Mononuclear cell (primary cell): ENCODE results near the gene TMEM248. TPM values are rescaled to one million over a fixed set of nuclear protein-coding genes. Genes with fewer than 3 reads are reported as not detected.
"Not testable (repeated sequence)": the region's sequence is repeated elsewhere in the genome, so short reads cannot be mapped to it uniquely, and the experiment has no call there.

ENCODE experiments used
- H3K27me3 ChIP-seq: 2 replicates; pipeline ENCODE4 v1.6.0; 2011; ENCODE audit warnings: low read length, control low read depth; ENCODE audit not compliant: insufficient read depth
- H3K4me1 ChIP-seq: 2 replicates; pipeline ENCODE4 v1.5.1; 2011; ENCODE audit warnings: mild to moderate bottlenecking, low read length, control low read depth; ENCODE audit not compliant: insufficient read depth
- H3K4me3 ChIP-seq: 2 replicates; pipeline ENCODE4 v1.5.1; 2011; ENCODE audit warnings: mild to moderate bottlenecking, low read length, moderate library complexity
- H3K9me3 ChIP-seq: 2 replicates; pipeline ENCODE4 v1.5.1; 2011; ENCODE audit warnings: low read depth, mild to moderate bottlenecking, control low read depth, low read length
- total RNA-seq: library from RNA; depleted of rRNA; stranded (reverse); fragments of >200 nt; gene quantifications from one replicate; pipeline ENCODE4 v1.2.3, GENCODE V29; 2012

Gene TMEM248
- total RNA-seq, 1 donor = 82.9 TPM

DNA sequence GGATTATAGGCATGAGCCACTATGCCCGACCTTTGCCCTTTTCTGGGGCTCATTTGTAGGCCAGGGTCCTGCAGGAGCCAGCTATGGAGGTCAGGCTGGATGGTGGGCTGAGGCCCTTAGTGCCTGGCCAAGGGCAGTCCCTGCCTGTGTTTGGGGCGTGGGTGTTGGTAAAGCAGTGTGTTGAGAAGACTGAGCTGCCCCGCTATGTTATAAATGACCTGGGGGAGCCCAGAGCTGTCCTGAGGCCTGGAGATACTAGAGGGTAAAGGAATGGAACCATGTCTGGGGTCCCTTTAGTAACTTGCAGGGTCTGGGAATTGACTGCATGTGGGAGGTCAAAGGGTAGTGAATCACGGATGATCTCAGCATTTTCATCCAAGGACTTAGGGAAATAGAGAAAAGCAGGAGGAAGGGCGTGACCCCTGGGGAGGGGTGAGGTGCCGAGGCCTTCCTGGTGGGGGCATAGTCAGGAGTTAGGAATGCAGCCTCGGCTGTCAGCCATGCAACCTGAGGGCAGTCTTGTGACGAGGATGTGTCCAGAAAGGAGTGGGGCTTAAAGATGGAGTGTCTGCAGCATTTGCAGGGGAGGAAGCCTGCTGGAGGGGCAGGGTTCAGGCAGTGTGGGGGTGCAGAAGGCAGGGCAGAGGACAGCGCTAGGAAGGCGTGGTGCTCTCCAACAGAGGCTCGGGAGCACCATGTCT, 31.5 kb downstream of the TMEM248 start:
- Histone ChIP-seq H3K4me3 (no peak overlapping the region), H3K27me3 (no peaks in the 10 kb centered on the region), H3K9me3 (no peaks in the 10 kb centered on the region), H3K4me1 (no peaks in the 10 kb centered on the region)

DNA sequence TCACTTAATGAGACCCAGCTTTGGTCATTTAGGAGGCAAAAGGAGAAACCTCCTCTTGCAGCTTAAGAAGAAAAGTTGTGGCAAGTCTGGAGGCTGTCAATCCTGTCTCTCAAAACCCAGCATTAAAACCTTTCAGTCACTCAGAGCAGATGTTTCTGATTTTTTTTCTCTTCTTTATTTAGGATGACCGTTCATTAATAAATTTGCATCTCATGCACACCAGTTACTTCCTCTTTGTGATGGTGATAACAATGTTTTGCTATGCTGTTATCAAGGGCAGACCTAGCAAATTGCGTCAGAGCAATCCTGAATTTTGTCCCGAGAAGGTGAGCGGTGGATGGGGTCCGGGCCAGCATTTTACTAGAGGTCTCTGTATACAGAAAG, 32.0 kb downstream of the TMEM248 start:
- H3K9me3 ChIP-seq = no peaks in the 10 kb centered on the region
- no peak overlapping the region for H3K4me3 ChIP-seq
- no peaks in the 10 kb centered on the region for H3K4me1 ChIP-seq
- H3K27me3 ChIP-seq = no peaks in the 10 kb centered on the region

DNA sequence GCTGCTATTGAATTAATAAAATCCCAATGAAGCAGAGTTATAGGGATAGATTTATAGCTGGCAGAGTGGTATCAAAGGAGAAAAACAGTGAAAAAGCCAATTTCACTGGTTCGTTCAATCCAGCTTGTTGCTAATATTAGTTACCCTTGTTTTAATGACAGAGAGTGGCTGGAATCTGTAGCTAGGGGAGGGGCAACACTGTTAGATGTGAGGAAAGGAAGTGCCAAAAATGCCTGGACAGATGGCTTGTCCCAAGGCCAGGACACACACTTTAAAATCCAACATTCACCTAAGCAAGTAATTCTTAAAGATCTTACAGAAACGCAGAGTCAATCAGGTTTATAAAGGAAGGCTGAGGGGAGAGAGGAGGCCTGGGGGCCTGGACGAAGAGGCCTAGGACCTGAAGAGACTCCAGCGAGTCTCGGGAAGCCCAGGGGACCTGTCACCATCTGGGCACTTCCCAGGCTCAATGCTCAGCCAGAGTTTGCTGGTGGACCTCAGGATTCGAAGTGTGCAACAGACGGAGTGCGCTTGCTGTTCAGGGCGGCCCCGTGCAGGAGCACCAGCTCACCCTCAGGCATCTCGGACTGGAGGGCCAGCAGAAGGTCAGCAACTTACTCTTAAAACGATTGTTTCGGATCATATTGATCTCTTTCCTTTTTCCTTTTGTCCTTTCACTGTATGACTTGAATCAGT, 36.7 kb downstream of the TMEM248 start:
- no peaks in the 10 kb centered on the region for H3K9me3 ChIP-seq
- no peaks in the 10 kb centered on the region for H3K27me3 ChIP-seq
- no peak overlapping the region for H3K4me3 ChIP-seq
- no peaks in the 10 kb centered on the region for H3K4me1 ChIP-seq

DNA sequence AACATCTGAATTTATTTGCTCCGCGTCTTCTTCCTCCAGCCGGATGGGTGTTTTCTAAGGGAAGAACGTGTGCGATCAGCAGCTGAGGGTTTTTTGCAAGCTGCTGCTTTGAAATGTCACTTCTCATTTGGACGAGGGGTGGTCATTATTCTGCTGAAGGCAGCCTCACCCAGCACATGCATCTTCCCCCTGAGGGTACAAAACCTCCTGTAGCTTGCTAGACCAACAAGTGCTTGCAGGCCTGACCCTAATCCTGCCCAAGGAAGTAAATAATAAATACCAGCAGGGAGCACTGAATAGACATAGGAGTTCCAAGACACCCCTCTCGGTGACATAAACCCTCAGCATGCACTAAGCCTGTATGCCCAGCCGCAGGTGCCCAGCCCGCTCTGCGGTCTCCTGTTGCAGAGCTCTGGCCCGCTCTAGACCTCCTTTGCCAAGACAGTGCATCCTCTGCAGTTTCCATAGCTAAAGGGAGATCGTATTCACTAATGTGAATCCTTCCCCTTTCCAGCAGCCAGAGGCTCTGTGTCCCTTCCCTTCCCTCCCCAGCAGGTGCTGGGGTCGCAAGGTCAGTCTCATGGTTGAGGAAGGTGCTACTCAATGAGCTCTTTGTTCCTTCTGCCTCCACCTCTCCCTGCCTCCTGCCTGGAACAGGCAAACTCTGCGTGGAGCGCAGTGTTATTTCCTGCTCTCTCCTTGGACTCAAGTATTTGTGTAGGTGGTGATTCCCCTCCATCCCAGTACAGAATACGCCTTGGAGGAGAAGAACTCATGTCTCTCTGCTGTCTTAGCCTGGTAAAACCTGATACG, 37.7 kb downstream of the TMEM248 start:
- Histone ChIP-seq H3K9me3 (no peaks in the 10 kb centered on the region), H3K4me3 (no peak overlapping the region), H3K27me3 (no peaks in the 10 kb centered on the region), H3K4me1 (no peaks in the 10 kb centered on the region)

DNA sequence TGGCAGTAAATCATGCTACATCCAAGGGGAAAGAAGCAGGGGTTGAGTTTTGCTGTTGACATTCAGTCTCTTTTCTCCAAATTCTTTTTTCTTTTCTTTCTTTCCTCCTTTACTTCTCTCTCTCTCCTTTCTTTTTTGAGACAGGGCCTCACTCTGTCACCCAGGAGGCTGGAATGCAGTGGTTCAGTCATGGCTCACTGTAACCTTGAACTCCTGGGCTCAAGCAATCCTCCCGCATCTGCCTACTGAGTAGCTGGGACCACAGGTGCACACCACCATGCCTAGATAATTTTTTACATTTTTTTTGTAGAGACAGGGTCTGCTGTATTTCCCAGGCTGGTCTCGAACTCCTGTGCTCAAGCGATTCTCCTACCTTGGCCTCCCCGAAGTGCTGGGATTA, 39.2 kb downstream of the TMEM248 start:
- H3K27me3 ChIP-seq = no peaks in the 10 kb centered on the region
- no peaks in the 10 kb centered on the region for H3K9me3 ChIP-seq
- H3K4me3 ChIP-seq = no peak overlapping the region
- no peaks in the 10 kb centered on the region for H3K4me1 ChIP-seq

- no peaks in the 10 kb centered on the region for H3K9me3 ChIP-seq
- H3K27me3 ChIP-seq = no peaks in the 10 kb centered on the region
- no peaks in the 10 kb centered on the region for H3K4me1 ChIP-seq
- no peak overlapping the region for H3K4me3 ChIP-seq
Measured at GRCh38 chr7:66961096-66961495, 40.1 kb downstream of the TMEM248 start.

DNA sequence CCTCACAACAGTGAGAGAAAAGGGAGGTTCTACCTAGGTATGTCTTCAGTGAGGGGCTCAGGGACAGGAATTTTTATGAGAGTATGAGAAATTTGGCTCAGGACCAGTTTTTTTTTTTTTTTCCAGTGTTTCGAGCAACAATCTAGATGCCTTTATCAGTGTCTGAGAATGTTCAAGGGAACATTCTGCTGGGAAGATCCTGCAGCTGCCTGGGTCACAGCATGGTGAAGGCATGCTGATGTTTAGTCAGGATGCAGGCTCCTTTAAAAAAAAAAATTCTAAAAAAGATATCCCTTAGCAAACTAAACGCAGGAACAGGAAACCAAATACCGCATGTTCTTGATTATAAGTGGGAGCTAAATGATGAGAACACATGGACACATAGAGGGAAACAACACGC, 43.4 kb downstream of the TMEM248 start:
- Histone ChIP-seq H3K27me3 (no peaks in the 10 kb centered on the region), H3K4me1 (no peaks in the 10 kb centered on the region), H3K9me3 (no peaks in the 10 kb centered on the region), H3K4me3 (no peak overlapping the region)

- H3K9me3 ChIP-seq = no peaks in the 10 kb centered on the region
- H3K4me3 ChIP-seq = no peak overlapping the region
Measured at GRCh38 chr7:66967029-66967428, 46.0 kb downstream of the TMEM248 start.

DNA sequence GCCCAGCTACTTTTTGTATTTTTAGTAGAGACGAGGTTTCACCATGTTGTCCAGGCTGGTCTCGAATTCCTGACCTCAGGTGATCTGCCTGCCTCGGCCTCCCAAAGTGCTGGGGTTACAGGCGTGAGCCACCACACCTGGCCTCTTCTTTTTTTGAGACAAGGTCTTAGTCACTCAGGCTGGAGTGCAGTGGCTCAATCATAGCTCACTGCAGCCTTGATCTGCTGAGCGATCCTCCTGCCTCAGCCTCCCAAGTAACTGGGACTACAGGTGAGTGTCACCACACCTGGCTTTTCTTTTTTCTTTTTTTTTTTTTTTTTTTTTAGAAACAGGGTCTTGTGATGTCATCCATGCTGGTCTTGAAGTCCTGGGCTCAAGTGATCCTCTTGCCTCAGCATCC, 48.0 kb downstream of the TMEM248 start:
- not testable (repeated sequence) for H3K4me3 ChIP-seq, H3K9me3 ChIP-seq, H3K27me3 ChIP-seq, H3K4me1 ChIP-seq

More at GRCh38 chr7:66967029-66967428, 46.0 kb downstream of the TMEM248 start:
- Histone ChIP-seq H3K27me3 (no peaks in the 10 kb centered on the region), H3K4me1 (no peaks in the 10 kb centered on the region)

DNA sequence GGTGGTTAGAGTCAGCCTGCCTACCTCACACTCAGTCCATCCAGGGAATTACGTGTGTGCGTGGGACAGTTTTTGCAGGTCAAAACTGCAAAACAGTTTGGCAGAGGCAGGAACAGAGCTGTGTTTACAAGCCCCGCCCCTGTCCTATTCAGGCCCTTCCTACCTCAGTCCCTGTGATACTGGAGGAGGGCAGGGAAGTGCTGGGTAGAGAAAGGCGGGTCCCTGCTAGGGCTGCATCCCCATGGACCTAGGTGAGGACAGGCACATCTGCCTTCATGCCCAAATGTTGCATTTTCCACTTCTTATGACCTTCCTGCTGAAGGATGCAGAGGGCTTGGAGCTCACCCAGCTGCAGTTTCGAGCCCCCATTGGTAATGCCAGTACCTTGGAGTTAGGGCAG, 49.3 kb downstream of the TMEM248 start:
- Histone ChIP-seq H3K4me1 (no peaks in the 10 kb centered on the region), H3K9me3 (no peaks in the 10 kb centered on the region), H3K4me3 (no peak overlapping the region), H3K27me3 (no peaks in the 10 kb centered on the region)

DNA sequence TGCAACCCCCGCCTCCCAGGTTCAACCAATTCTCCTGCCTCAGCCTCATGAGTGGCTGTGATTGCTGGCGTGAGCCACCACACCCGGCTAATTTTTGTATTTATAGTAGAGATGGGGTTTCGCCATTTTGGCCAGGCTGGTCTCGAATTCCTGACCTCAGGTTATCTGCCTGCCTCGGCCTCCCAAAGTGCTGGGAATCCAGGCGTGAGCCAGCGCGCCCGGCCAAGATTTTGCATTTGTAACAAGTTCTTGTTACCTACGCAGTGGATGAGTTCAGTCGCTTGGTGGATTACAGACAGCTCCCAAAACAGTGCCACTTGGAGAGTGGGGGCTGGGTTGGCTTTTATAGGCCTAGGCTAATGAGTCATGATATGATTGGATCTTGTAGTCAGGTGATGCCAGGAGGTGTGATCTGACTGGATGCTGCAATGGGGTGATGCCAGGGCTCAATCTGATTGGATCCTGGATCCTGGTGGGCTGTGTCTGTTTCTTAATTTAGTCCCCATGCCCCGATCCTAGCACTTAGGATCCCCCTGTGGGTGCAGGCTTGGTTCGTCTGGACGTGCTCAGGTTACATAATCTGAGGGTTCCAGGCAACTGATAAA, 54.1 kb downstream of the TMEM248 start:
- no peak overlapping the region for H3K4me3 ChIP-seq

GRCh38 chr7:66978312-66978711, 57.3 kb downstream of the TMEM248 start:
- H3K27me3 ChIP-seq, H3K9me3 ChIP-seq, H3K4me3 ChIP-seq, H3K4me1 ChIP-seq: not testable (repeated sequence)

More for the DNA sequence above, 54.1 kb downstream of the TMEM248 start:
- Histone ChIP-seq H3K27me3 (no peaks in the 10 kb centered on the region), H3K4me1 (no peaks in the 10 kb centered on the region), H3K9me3 (peaks cover 4% of the 10 kb centered on the region)

DNA sequence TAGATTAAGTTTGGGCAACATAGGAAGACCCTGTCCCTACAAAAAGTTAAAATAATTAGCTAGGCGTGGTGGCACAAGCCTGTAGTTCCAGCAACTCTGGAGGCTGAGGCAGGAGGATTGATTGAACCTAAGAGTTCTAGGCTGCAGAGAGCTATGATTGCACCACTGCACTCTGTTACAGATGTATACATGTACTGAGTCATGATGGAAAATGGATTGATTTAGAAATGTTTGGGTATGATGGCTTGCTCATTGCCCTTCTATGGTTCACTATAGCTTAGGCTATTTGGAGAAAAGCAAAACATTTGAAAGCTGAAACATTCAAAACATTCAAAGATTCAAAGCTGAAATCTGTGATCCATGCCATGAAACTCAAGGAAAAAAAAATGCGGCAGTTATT, 58.0 kb downstream of the TMEM248 start:
- not testable (repeated sequence) for H3K4me3 ChIP-seq, H3K4me1 ChIP-seq, H3K9me3 ChIP-seq, H3K27me3 ChIP-seq

DNA sequence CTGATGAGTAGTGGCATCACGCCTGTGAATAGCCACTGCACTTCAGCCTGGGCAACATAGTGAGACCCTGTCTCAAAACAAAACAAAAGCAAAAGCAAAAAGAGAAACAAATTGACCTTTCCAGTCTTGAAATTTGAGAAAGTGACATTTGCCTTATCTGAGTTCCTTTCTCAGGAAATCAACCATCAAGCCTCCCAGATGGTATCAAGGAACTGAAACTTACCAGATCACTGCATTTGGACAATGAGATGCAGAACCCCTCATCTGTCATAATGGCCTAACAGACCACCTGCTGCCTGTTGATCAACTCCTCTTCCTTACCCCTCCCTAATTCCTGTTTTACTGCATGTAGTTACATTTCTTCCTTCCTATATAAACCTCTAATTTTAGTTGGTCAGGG, 59.3 kb downstream of the TMEM248 start:
- H3K27me3 ChIP-seq = not testable (repeated sequence)

GRCh38 chr7:66989552-66989951, 68.5 kb downstream of the TMEM248 start:
- not testable (repeated sequence) for H3K4me3 ChIP-seq, H3K9me3 ChIP-seq, H3K4me1 ChIP-seq, H3K27me3 ChIP-seq

More for the DNA sequence above, 59.3 kb downstream of the TMEM248 start:
- H3K9me3 ChIP-seq, H3K4me1 ChIP-seq, H3K4me3 ChIP-seq: not testable (repeated sequence)
